Measurements from ENCODE around the gene CHAD. TPM values are rescaled to one million over a fixed set of nuclear protein-coding genes. Genes with fewer than 3 reads are reported as not detected.
"Not testable (repeated sequence)": the region's sequence is repeated elsewhere in the genome, so short reads cannot be mapped to it uniquely, and the experiment has no call there.

The CHAD gene
- total RNA-seq, 4 donors from 2014 or later = 3.2 to 8.2 (median 7.2) TPM

DNA sequence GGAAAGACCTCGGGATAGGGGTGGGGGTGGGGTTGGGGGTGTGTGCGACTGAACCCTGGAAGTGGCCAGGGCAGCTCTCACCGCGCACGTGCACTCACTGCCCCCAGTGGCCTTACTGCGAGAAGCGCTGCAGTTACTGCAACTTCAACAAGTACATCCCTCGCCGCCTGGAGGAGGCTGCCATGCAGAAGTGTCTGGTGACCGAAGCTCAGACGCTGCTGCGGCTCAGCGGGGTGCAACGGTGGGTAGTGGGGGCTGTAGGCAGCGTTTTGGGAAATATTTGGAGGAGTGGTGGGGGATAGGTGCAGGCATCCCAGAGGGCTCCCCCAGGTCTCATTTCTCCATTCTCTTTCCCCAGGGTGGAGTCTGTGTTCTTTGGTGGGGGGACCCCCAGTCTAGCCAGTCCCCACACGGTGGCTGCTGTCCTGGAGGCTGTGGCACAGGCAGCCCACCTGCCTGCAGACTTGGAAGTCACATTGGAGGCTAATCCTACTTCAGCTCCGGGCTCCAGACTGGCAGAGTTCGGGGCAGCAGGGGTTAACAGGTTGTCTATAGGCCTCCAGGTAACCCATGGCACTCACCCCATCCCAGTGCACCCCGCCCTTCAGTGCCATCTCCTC lies 11.0 kb upstream of the CHAD start:
- WGBS, 2 donors = 20 to 27% methylated on average over 13 to 14 of the region's 19 CpGs
- TF ChIP-seq, protein P1, sequence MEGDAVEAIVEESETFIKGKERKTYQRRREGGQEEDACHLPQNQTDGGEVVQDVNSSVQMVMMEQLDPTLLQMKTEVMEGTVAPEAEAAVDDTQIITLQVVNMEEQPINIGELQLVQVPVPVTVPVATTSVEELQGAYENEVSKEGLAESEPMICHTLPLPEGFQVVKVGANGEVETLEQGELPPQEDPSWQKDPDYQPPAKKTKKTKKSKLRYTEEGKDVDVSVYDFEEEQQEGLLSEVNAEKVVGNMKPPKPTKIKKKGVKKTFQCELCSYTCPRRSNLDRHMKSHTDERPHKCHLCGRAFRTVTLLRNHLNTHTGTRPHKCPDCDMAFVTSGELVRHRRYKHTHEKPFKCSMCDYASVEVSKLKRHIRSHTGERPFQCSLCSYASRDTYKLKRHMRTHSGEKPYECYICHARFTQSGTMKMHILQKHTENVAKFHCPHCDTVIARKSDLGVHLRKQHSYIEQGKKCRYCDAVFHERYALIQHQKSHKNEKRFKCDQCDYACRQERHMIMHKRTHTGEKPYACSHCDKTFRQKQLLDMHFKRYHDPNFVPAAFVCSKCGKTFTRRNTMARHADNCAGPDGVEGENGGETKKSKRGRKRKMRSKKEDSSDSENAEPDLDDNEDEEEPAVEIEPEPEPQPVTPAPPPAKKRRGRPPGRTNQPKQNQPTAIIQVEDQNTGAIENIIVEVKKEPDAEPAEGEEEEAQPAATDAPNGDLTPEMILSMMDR (IDR thresholded peaks at IDR 0.05) = no peak
- TF ChIP-seq POLR2A (IDR thresholded peaks at IDR 0.05) = no peak
- H3K4me3 ChIP-seq (ENCODE audit: low read depth, poor library complexity, severe bottlenecking) = no peak overlapping the region
- intact Hi-C loops (cut with DNase I; ENCODE audit: low total_unique reads) = loop anchor here (5.0 to 10.0 kb wide), 5 partner anchors 55 to 285 kb away; partner anchors contain the start of gene EPN3
- peak; percentile 73 to 94 for DNase-seq (ENCODE audit: low spot score in 2 of 2)

DNA sequence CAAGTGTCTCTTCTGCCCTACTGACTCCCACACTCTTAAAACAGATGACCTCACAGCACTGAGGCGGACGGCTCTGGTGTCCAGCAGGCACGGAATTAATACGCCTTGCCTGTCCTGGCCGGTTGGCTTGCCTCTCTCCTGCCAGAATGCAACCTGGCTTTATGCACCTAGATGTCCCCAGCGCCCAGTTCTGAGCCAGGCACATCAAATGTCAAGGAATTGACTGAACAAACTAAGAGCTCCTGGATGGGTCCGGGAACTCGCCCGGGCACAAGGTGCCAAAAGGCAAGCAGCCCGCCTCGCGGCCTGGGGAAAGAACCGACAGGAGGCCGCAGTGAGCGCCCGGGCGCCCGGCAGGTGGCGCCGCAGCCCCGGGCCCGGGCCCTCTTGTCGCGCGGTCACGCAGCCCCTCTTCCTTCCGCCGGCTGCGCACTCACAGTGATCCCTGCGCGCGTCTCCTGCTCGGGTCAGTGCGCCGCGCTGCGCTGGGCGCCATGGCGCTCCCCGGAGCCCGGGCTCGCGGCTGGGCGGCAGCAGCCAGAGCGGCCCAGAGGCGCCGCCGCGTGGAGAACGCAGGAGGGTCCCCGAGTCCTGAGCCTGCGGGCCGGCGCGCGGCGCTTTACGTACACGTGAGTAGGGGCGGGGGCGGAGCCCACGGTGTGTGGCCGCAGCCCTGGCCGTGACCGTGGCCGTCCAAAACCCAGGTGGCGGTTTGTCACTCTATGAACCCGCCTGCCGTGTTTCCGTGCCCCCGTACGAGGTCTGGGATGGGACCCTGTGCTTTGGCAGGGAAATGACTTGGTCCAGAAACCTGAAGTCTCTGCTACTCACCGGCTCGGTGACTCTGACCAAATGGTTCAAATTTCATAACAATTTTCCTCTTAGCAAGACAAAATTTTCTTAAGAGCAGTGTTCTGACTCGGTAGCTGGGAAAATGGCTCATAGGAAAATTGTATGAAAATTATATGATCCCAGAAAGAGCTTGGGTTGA lies 10.0 kb upstream of the CHAD start, which contains the start of gene RSAD1:
Gene RSAD1 (plus strand): TSS at position 470 of the 991 bp plus-strand sequence. CDS start 25 bp downstream, at position 495.
- 3% methylated on average over 22 to 69 of the region's 75 CpGs for WGBS, 2 donors
- H3K4me3 ChIP-seq (ENCODE audit: low read depth, poor library complexity, severe bottlenecking) = peak within 1 kb of the TSS; percentile 66
- no peak for TF ChIP-seq POLR2A (IDR thresholded peaks at IDR 0.05)
- TF ChIP-seq, protein P1 (IDR thresholded peaks at IDR 0.05) = peak in 2 of 3 donors; percentile 14 to 28
- DNase-seq (ENCODE audit: low spot score in 2 of 2) = peak; percentile 75 to 97
- intact Hi-C loops (cut with DNase I; ENCODE audit: low total_unique reads) = loop anchor here (10.0 kb wide), 2 partner anchors 114 to 284 kb away; no protein-coding TSS in a partner anchor

DNA sequence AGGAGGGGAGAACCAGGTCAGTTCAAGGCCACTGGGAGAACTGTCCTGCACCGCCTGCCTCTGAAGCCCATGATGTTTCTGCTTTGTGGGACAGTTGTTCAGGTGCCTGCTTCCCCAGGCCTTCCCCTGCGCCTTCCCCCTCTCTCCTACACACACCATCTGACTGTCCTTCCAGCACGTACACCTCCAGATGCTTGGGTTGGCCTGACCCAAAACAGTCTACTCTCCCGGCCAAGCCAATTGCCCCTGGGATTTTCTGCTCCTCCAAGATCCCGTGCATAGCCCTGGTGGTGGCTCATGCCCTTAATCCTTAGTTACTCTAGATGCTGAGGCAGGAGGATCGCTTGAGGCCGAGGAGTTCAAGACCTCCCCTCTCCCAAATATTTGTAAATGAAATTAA lies 9.3 kb upstream of the CHAD start:
- TF ChIP-seq, protein P1 (IDR thresholded peaks at IDR 0.05) = no peak
- no peak for TF ChIP-seq POLR2A (IDR thresholded peaks at IDR 0.05)
- H3K4me3 ChIP-seq (ENCODE audit: low read depth, poor library complexity, severe bottlenecking) = no peak overlapping the region
- intact Hi-C loops (cut with DNase I; ENCODE audit: low total_unique reads) = loop anchor here (10.0 kb wide), 2 partner anchors 113 to 283 kb away; no protein-coding TSS in a partner anchor
- DNase-seq (ENCODE audit: low spot score in 2 of 2) = no peak
- WGBS, 2 donors = 71 to 79% methylated on average over 7 of the region's 7 CpGs

DNA sequence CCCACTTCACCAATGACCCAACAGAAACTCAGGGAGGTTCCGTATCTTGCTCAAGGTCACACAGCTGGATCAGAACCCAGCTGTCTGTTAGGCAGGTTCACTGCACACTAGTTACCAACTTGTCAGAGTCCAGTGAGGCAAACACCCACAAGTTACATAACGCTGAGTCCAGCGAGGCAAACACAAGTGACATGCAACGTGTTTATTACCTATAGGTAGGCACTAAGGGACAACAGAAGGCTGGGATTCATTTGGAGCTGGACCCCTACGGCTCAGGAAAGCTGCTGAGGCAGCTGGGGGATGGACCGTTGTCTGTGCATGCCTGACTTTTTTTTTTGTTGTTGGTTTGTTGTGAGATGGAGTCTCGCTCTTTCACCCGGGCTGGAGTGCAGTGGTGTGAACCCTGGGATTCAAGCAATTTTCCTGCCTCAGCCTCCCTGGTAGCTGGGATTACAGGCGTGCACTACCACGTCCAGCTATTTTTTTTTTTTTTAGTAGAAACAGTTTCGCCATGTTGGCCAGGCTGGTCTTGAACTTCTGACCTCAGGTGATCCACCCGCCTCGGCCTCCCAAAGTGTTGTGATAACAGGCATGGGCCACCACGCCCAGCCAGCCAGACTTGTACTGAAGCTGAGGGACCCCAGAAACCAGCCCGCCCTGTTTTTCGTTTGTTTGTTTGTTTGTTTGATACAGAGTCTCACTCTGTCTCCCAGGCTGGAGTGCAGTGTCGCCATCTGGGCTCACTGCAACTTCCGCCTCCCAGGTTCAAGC lies 8.1 kb upstream of the CHAD start:
- H3K4me3 ChIP-seq (ENCODE audit: low read depth, poor library complexity, severe bottlenecking) = no peak overlapping the region
- intact Hi-C loops (cut with DNase I; ENCODE audit: low total_unique reads) = loop anchor here (10.0 kb wide), 2 partner anchors 112 to 282 kb away; no protein-coding TSS in a partner anchor
- no peak for DNase-seq (ENCODE audit: low spot score in 2 of 2)
- TF ChIP-seq, protein P1 (IDR thresholded peaks at IDR 0.05) = no peak
- TF ChIP-seq POLR2A (IDR thresholded peaks at IDR 0.05) = no peak
- 73 to 76% methylated on average over 18 of the region's 18 CpGs for WGBS, 2 donors

DNA sequence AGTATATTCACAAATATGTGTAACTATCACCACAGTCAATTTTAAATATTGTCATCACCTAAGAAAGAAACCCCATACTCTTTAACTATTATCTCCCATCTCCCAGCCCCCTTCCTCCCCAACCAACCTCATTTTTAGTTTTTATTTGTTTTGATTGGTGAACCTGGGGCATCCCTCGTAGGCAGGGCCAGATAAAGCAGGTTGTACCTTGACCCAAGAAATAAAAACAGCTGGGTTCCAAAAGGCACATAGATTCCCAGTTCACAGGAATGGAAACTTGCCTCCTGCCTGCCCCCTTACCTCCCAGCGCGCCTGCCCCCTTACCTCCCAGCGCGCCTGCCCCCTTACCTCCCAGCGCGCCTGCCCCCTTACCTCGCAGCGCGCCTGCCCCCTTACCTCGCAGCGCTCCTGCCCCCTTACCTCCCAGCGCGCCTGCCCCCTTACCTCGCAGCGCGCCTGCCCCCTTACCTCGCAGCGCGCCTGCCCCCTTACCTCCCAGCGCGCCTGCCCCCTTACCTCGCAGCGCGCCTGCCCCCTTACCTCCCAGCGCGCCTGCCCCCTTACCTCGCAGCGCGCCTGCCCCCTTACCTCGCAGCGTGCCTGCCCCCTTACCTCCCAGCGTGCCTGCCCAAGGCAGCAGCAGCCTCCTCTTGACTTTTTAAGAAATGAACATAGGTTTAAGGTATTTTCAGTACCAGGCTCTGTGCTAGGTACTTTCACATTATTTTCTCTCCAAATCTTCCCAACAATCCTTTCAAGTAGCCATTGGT lies 7.3 kb upstream of the CHAD start:
- DNase-seq (ENCODE audit: low spot score in 2 of 2); H3K4me3 ChIP-seq (ENCODE audit: low read depth, poor library complexity, severe bottlenecking): not testable (repeated sequence)
- 59 to 69% methylated on average over 16 to 33 of the region's 33 CpGs for WGBS, 2 donors
- intact Hi-C loops (cut with DNase I; ENCODE audit: low total_unique reads) = loop anchor here (10.0 kb wide), 2 partner anchors 111 to 281 kb away; no protein-coding TSS in a partner anchor

Measured in lower leg skin (tissue), 4 donors.